AG04450 (cell line): Measurements from ENCODE around the gene PRPF39. TPM values are rescaled to one million over a fixed set of nuclear protein-coding genes. Genes with fewer than 3 reads are reported as not detected.
A peak's percentile ranks its signal among the peaks of the same experiment; 100 is the strongest.

Experiments
- CTCF ChIA-PET: fragments of 300-600, 350-600 bp; formaldehyde crosslinking; extraction: SDS; loops from one replicate; lab custom pipeline; 2022; ENCODE audit warnings: antibody characterized with exemption, inconsistent platforms; lab: Charles Lee
- POLR2A ChIA-PET: fragments of 350-600 bp; formaldehyde crosslinking; extraction: SDS; loops from one replicate; lab custom pipeline; 2021; ENCODE audit warnings: antibody characterized with exemption, inconsistent platforms; lab: Yijun Ruan, JAX
- DNase-seq: peaks from one replicate; pipeline ENCODE4 v3.0.0-alpha.2; 2011; ENCODE audit warnings: low read depth, low spot score
- H3K27ac ChIP-seq: one replicate; pipeline ENCODE4 v1.5.1; 2012; ENCODE audit warnings: low read depth, low read length, control low read depth
- H3K27me3 ChIP-seq: one replicate; pipeline ENCODE4 v1.6.0; 2012; ENCODE audit warnings: low read length; ENCODE audit not compliant: control insufficient read depth, insufficient read depth
- H3K4me3 ChIP-seq: 2 replicates; pipeline ENCODE4 v1.5.1; 2011; ENCODE audit warnings: mild to moderate bottlenecking, low read depth, low read length, control low read depth
- H3K9me3 ChIP-seq: 2 replicates; pipeline ENCODE4 v1.5.1; 2012; ENCODE audit warnings: low read length; ENCODE audit not compliant: control insufficient read depth, insufficient read depth
- polyA plus RNA-seq: library from polyadenylated mRNA; depleted of rRNA; stranded (reverse); fragments of >200 nt; gene quantifications from 2 replicates; pipeline ENCODE4 v1.2.3, GENCODE V29; 2011
- TF ChIP-seq, protein P1 (sequence below): IDR thresholded peaks from 2 replicates; pipeline ENCODE4 v1.5.1; 2011; ENCODE audit warnings: low read depth, low read length, control low read depth, inconsistent platforms

The PRPF39 gene
- polyA plus RNA-seq, 1 experiment, result 48.6 TPM

DNA sequence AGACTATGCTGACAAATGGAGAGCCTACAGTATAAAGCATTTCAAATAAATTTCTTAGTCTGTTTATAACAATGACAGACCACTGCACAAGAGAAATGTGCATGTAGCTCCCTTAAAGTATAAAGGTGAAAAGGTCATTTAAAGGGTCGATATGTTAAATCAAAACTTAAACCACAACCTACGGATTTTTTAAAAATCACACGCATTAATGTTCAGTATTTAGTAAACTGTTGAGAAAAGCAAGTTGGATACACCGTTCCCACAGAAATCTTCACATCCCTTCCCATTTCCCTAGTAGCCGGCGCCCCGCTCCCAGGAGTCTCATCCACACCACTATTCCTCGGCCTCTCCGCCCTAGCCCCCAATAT lies 49.8 kb downstream of the PRPF39 start:
- TF ChIP-seq, protein P1, sequence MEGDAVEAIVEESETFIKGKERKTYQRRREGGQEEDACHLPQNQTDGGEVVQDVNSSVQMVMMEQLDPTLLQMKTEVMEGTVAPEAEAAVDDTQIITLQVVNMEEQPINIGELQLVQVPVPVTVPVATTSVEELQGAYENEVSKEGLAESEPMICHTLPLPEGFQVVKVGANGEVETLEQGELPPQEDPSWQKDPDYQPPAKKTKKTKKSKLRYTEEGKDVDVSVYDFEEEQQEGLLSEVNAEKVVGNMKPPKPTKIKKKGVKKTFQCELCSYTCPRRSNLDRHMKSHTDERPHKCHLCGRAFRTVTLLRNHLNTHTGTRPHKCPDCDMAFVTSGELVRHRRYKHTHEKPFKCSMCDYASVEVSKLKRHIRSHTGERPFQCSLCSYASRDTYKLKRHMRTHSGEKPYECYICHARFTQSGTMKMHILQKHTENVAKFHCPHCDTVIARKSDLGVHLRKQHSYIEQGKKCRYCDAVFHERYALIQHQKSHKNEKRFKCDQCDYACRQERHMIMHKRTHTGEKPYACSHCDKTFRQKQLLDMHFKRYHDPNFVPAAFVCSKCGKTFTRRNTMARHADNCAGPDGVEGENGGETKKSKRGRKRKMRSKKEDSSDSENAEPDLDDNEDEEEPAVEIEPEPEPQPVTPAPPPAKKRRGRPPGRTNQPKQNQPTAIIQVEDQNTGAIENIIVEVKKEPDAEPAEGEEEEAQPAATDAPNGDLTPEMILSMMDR, result no peak
- peak overlapping the region; percentile 81 for H3K4me3 ChIP-seq
- no peak for DNase-seq
- ChIA-PET POLR2A (interaction anchor here (0.5 to 1.0 kb wide), 3 partner anchors 64 to 172 kb away, joined by 3 to 5 read pairs (median 3); partner anchors contain the start of genes KLHL28, MIS18BP1 and TOGARAM1), CTCF (interaction anchor here (0.7 to 1.6 kb wide), 4 partner anchors 120 to 280 kb away, joined by 4 to 10 read pairs (median 4); no protein-coding TSS in a partner anchor)
- no peaks in the 10 kb centered on the region for H3K27me3 ChIP-seq
- H3K27ac ChIP-seq, result peak overlapping the region; percentile 72
- no peaks in the 10 kb centered on the region for H3K9me3 ChIP-seq

DNA sequence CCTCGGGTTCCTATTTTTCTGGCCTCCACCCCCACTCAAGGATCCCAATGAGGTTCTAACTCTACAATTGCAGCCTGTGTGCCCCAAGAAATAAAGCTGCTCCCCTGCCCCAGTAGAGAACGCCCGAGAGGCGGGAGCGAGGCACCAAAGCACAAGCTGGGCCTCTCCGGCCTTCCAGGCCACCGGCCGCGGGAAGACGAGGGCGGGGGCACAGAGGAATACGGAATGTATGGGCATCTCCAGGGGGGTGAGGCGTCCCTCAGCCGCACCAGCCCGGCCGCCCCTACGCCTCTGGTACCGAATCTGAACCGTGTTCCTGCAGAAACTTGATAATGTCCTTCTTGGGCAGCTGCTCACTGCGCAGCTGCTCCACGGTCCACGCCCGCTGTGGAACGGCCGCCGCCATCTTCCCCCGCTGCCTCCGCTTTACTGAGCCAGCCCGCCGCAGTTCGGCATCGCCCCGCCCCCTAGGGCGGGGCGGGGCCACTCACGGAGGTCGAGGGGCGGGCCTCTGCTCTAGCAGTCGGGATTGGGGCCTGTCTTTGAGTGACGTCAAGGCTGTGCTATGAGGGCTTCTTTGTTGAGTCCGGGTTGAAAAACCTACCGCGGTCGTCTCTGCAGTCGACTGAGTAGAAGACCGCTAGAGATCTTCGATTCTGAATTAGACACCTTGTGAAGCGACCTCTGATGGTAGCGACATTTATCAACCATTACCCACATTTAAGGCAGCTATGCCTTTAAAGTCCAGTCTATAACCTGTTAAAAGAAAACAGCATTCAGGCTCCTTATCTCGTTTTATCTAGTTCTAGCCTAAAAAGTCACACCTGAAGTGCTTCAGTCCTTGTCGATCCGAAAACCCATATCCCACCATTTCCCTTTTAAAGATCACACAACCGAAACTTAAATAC lies 50.4 kb downstream of the PRPF39 start, which contains the start of gene FKBP3:
Gene FKBP3, minus strand, starts transcription at position 431 of the 908 bp plus-strand sequence. Its CDS starts 25 bp downstream, at position 406.
- ChIA-PET POLR2A (interaction anchor here (0.5 to 1.0 kb wide), 4 partner anchors 13 to 172 kb away, joined by 3 to 9 read pairs (median 4); partner anchors contain the start of genes KLHL28, MIS18BP1 and TOGARAM1), CTCF (interaction anchor here (0.7 to 1.6 kb wide), 4 partner anchors 17 to 281 kb away, joined by 3 to 10 read pairs (median 4); no protein-coding TSS in a partner anchor)
- DNase-seq, result peak; percentile 97
- H3K27ac ChIP-seq, result peak within 1 kb of the TSS; percentile 72
- peak within 1 kb of the TSS; percentile 92 for H3K4me3 ChIP-seq
- TF ChIP-seq, protein P1, result peak; percentile 24; the same call in 1 of the 2 replicates
- H3K9me3 ChIP-seq, result no peaks in the 10 kb centered on the region
- no peaks in the 10 kb centered on the region for H3K27me3 ChIP-seq

DNA sequence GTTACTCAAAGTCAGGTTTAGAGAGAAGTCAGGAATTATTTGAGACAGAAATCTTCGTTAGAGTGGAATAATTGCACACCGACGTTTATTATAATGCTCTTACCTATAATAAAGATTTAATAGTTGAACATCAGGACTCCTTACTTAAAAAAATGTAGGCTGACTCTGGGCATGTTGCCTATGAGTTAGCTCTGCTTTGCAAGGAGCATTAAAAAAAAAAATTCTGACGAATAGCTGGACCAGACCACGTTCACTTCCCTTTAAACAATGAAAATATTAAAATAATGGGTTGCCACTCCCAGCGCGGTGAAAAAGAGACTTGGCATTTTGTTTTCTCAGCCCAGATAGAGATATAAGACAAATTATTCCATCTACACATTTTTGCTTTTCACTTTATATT lies 51.2 kb downstream of the PRPF39 start:
- CTCF ChIA-PET, result interaction anchor here (1.1 to 2.5 kb wide), 3 partner anchors 18 to 134 kb away, joined by 3 to 19 read pairs (median 5); no protein-coding TSS in a partner anchor
- no peak for DNase-seq
- Histone ChIP-seq H3K27me3 (no peaks in the 10 kb centered on the region), H3K4me3 (peak overlapping the region; percentile 92), H3K27ac (no peak overlapping the region), H3K9me3 (no peaks in the 10 kb centered on the region)
- POLR2A ChIA-PET, result interaction anchor here (0.5 to 1.2 kb wide), 2 partner anchors 12 to 173 kb away, joined by 5 to 9 read pairs; partner anchors contain the start of genes KLHL28 and TOGARAM1
- TF ChIP-seq, protein P1, result no peak

DNA sequence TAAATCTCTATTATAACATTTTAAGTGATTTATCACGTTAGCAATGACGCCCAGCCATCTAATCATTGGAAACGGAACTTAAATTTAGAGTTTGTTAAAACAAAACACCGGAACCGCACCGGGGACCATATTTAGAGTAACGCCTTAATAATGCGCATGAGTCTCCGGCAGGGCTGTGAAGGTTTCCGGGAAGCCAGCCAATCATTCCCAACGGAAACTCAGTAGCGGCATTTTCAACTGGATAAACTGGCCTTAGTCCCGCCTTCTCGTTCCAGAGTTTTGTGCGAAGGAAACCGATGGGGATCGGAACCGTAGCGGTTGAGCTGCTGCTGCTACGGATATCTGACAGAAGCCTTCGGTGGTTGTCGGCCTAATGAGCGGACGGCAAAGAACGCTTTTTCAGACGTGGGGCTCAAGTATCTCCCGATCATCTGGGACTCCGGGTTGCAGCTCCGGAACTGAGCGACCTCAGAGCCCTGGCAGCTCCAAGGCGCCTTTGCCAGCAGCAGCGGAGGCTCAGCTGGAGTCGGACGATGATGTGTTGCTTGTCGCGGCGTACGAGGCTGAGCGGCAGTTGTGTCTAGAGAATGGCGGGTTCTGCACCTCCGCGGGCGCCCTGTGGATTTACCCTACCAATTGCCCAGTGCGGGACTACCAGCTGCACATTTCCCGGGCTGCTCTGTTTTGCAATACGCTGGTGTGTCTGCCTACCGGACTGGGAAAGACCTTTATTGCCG lies 51.9 kb downstream of the PRPF39 start, which contains the start of gene FANCM:
Gene FANCM, plus strand, starts transcription at position 272 of the 737 bp plus-strand sequence. Its CDS starts 102 bp downstream, at position 374.
- peak; percentile 96 for DNase-seq
- ChIA-PET POLR2A (interaction anchor here (1.1 to 1.2 kb wide), 2 partner anchors 25 to 174 kb away, joined by 4 to 5 read pairs; partner anchors contain the start of genes KLHL28 and TOGARAM1), CTCF (interaction anchor here (1.0 to 2.5 kb wide), 2 partner anchors 131 to 133 kb away, joined by 3 to 19 read pairs; no protein-coding TSS in a partner anchor)
- H3K27ac ChIP-seq, result peak within 1 kb of the TSS; percentile 53
- no peaks in the 10 kb centered on the region for H3K27me3 ChIP-seq
- TF ChIP-seq, protein P1, result no peak
- no peaks in the 10 kb centered on the region for H3K9me3 ChIP-seq
- H3K4me3 ChIP-seq, result peak within 1 kb of the TSS; percentile 92
